Esophagus muscularis mucosa (tissue), 4 donors: ENCODE results near the gene ALDH1A3. TPM values are rescaled to one million over a fixed set of nuclear protein-coding genes. Genes with fewer than 3 reads are reported as not detected.

Experiments used
- DNase-seq: peaks from one replicate; pipeline ENCODE4 v3.0.0-alpha.2; 2017; ENCODE audit errors: extremely low spot score
- H3K27ac ChIP-seq, 4 donors: fragments of 200-600 bp; sonication (generic); replicated peaks in 1 of 4; 1 replicate in 3 of 4; 2 replicates in 1 of 4; pipeline ENCODE4 v1.5.1; 2016 to 2019; ENCODE audit warnings: mild to moderate bottlenecking in 1 of 4
- H3K27me3 ChIP-seq, 4 donors: fragments of 200-600 bp; sonication (generic); one replicate each; pipeline versions ENCODE4 v1.5.1 to v1.6.0; 2016 to 2019
- H3K36me3 ChIP-seq, 4 donors: fragments of 200-600 bp; sonication (generic); one replicate each; pipeline ENCODE4 v1.5.1; 2016 to 2019
- H3K4me1 ChIP-seq, 4 donors: fragments of 200-600 bp; sonication (generic); one replicate each; pipeline ENCODE4 v1.5.1; 2016 to 2019
- H3K4me3 ChIP-seq, 4 donors: fragments of 200-600 bp; sonication (generic); 1 replicate in 2 of 4; 2 replicates in 2 of 4; pipeline ENCODE4 v1.5.1; 2016 to 2019; ENCODE audit warnings: mild to moderate bottlenecking in 4 of 4, moderate library complexity in 1 of 4
- H3K9me3 ChIP-seq, 4 donors: fragments of 200-600 bp; sonication (generic); 1 replicate in 3 of 4; 2 replicates in 1 of 4; pipeline ENCODE4 v1.5.1; 2016 to 2019
- EP300 ChIP-seq: sonication (generic); formaldehyde crosslinking; IDR thresholded peaks from one replicate; pipeline ENCODE4 v1.6.1; 2017; ENCODE audit warnings: antibody characterized with exemption
- POLR2A ChIP-seq: fragments of 450-650 bp; IDR thresholded peaks from one replicate; pipeline ENCODE4 v1.6.1; 2017; ENCODE audit warnings: antibody characterized with exemption, moderate library complexity, mild to moderate bottlenecking, low read depth
- POLR2AphosphoS5 ChIP-seq, 2 donors: sonication (generic); formaldehyde crosslinking; IDR thresholded peaks; one replicate each; pipeline ENCODE4 v1.6.1; 2017; ENCODE audit warnings: antibody characterized with exemption in 2 of 2
- WGBS: methylation state at CpG from one replicate; pipeline ENCODE4 v1.1.5; 2018; 5-methylcytosine and 5-hydroxymethylcytosine counted together
- intact Hi-C: fragments of 100-400 bp; cut with DNase I; formaldehyde crosslinking; loops from one replicate; pipeline ENCODE4 v1.15.1; 2023
- total RNA-seq, 4 donors: library from RNA; depleted of rRNA; stranded (reverse); fragments of >200 nt; gene quantifications; one replicate each; pipeline versions ENCODE4 v1.1.0 to v1.2.1, GENCODE V29; 2016
- TF ChIP-seq, protein P1 (sequence below), 3 experiments: fragments of 200-600 bp in 2 of 3; fragments of 450-650 bp in 1 of 3; sonication (generic) in 2 of 3; IDR thresholded peaks; one replicate each; pipeline ENCODE4 v1.5.1; 2017 to 2019; ENCODE audit warnings: antibody characterized with exemption in 3 of 3, mild to moderate bottlenecking in 2 of 3, moderate library complexity in 1 of 3

ALDH1A3 gene
- total RNA-seq, 4 donors from 2014 or later, result 36.7 to 131 (median 59.4) TPM

DNA sequence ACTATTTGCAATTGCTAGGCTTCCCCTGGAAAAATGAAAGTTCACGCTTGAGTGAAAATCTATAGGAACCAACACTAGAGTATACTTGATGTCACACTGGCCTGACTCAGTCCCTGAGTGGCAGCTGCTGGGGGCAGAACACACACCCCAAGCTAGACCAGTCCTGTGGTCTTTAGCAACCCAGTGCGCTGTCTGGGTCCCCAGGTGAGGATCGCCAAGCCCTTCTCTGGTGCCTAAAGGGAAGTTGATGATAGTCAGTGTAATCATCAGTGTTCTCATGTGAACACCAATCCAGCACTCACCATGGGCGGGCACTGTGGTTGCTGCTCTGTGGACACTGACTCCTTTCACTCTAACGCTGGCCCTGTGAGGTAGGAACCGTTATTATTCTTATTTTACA is 11.2 kb downstream of the ALDH1A3 start:
- Histone ChIP-seq H3K9me3 (no peaks in the 10 kb centered on the region), H3K4me1 (peaks cover 3 to 24% (median 18%) of the 10 kb centered on the region in 4 donors), H3K27ac (peak overlapping the region in 1 of 4 donors; percentile 6), H3K4me3 (no peak overlapping the region), H3K27me3 (peaks cover 0 to 46% (median 0%) of the 10 kb centered on the region in 4 donors), H3K36me3 (peaks cover 0 to 8% (median 0%) of the 10 kb centered on the region in 4 donors)
- intact Hi-C loops, result no loop called here
- TF ChIP-seq, protein P1, sequence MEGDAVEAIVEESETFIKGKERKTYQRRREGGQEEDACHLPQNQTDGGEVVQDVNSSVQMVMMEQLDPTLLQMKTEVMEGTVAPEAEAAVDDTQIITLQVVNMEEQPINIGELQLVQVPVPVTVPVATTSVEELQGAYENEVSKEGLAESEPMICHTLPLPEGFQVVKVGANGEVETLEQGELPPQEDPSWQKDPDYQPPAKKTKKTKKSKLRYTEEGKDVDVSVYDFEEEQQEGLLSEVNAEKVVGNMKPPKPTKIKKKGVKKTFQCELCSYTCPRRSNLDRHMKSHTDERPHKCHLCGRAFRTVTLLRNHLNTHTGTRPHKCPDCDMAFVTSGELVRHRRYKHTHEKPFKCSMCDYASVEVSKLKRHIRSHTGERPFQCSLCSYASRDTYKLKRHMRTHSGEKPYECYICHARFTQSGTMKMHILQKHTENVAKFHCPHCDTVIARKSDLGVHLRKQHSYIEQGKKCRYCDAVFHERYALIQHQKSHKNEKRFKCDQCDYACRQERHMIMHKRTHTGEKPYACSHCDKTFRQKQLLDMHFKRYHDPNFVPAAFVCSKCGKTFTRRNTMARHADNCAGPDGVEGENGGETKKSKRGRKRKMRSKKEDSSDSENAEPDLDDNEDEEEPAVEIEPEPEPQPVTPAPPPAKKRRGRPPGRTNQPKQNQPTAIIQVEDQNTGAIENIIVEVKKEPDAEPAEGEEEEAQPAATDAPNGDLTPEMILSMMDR (IDR thresholded peaks at IDR 0.05), result no peak
- DNase-seq, result no peak
- 87% methylated on average over 6 of the region's 6 CpGs for WGBS

DNA sequence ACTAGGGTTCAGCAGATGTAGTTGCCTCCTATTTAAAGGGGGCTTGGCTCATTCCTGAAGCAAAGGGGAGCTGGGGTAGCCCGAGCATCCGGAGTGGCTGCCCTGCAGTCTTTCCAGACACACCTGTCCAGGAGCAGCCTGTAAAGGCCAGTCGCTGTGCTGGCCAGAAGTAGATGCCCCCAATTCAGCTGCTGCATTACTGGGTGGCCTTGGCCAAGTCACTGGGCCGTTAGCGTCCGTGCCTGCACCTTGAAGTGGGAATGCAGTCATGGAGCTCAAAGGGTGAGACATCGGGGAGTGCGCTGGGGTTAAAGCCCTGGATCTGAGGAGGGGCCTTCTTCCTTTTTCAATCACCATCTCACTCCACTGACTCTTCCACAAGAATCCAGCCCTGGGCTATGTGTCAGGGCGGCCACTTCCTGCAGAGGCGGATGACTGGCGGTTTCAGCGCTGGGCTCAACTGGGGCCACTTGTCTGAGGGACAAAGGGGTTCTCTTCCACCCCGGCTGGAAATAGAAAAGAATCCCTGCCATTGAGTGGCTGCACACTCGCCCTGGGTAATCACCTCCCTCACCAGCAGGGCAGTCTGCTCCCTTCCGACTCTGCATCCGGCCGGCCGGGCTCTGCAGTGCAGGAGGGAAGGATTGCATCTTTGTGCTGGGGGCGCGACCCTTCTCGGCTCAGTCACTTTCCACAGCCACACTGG is 11.8 kb downstream of the ALDH1A3 start:
- Histone ChIP-seq H3K4me1 (peaks cover 3 to 23% (median 15%) of the 10 kb centered on the region in 4 donors), H3K9me3 (no peaks in the 10 kb centered on the region), H3K27ac (peak overlapping the region in 1 of 4 donors; percentile 6), H3K27me3 (peaks cover 0 to 40% (median 0%) of the 10 kb centered on the region in 4 donors), H3K4me3 (no peak overlapping the region), H3K36me3 (peaks cover 0 to 8% (median 0%) of the 10 kb centered on the region in 4 donors)
- DNase-seq, result no peak
- TF ChIP-seq POLR2A, result no peak
- no peak for TF ChIP-seq POLR2AphosphoS5 (IDR thresholded peaks at IDR 0.05)
- TF ChIP-seq, protein P1 (IDR thresholded peaks at IDR 0.05), result no peak
- TF ChIP-seq EP300, result no peak
- intact Hi-C loops, result no loop called here
- WGBS, result 76% methylated on average over 13 of the region's 21 CpGs

DNA sequence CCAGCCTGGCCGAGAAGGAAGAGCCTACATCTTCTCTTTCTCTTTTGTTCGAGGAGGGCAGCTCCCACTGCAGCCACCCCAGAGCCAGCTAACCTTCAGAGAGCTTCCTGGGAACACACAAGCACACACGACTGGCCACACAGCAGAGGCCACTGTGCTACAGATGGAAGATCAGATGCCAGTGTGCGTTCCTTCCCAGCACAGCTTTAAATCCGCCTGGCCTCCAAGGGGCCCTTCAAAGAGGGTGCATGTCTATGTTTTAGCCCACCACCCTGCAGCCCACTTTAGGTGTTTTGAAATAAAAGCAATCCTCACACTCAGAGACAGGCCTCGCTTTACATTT is 12.4 kb downstream of the ALDH1A3 start:
- DNase-seq, result no peak
- Histone ChIP-seq H3K27me3 (peaks cover 0 to 37% (median 0%) of the 10 kb centered on the region in 4 donors), H3K9me3 (no peaks in the 10 kb centered on the region), H3K4me3 (no peak overlapping the region), H3K4me1 (peaks cover 3 to 23% (median 15%) of the 10 kb centered on the region in 4 donors), H3K36me3 (peaks cover 0 to 8% (median 0%) of the 10 kb centered on the region in 4 donors), H3K27ac (no peak overlapping the region)
- TF ChIP-seq, protein P1 (IDR thresholded peaks at IDR 0.05), result no peak
- no peak for TF ChIP-seq POLR2AphosphoS5 (IDR thresholded peaks at IDR 0.05)
- no peak for TF ChIP-seq POLR2A
- no peak for TF ChIP-seq EP300
- intact Hi-C loops, result no loop called here
- 72% methylated on average over 6 of the region's 6 CpGs for WGBS

DNA sequence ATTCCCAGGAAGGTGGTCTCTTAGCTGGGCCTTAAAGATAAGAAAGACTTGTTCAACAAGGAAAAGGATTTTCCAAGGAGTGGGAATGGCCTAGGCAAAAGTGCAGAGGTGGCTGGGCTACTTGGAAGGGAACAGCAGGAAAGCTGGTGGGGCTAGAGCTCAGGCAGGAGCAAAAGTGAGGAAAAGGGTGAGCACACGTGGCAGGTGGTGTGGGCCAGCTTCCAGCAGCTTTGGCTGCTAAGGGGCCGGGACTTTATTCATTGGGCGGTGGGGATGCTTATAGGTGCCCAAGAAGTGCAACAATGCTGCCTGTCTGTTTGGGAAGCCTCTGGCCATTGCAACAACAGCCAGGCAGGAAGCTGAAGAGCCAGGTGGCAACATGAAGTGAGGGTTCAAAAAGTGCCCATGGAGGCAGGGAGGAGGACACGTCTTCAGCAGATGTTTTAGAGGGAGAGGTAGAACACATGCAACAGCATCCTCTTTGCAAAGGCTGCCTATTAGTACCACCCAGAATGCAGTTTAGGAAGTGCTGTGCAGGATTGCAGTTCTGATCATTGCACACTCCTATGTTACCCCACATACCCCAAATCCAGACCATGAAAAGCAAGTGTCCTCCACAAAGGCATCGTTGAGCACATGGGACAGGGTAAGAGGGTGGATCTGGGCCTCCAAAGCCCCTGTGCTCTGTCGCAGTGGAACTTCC is 13.8 kb downstream of the ALDH1A3 start:
- 77% methylated on average over 6 of the region's 6 CpGs for WGBS
- H3K36me3 ChIP-seq, result peaks cover 0 to 11% (median 0%) of the 10 kb centered on the region in 4 donors
- TF ChIP-seq, protein P1 (IDR thresholded peaks at IDR 0.05), result no peak
- TF ChIP-seq EP300, result no peak
- H3K27me3 ChIP-seq, result peaks cover 0 to 45% (median 0%) of the 10 kb centered on the region in 4 donors
- DNase-seq, result no peak
- intact Hi-C loops, result no loop called here
- H3K9me3 ChIP-seq, result no peaks in the 10 kb centered on the region
- H3K27ac ChIP-seq, result no peak overlapping the region
- peaks cover 3 to 23% (median 15%) of the 10 kb centered on the region in 4 donors for H3K4me1 ChIP-seq
- H3K4me3 ChIP-seq, result no peak overlapping the region
